Gastrocnemius medialis (tissue), 4 donors: ENCODE results near the gene TMEM163.

Experiments
- CTCF ChIP-seq, 5 experiments: fragments of 450-650 bp in 3 of 5; fragments of 200-600 bp in 2 of 5; sonication (generic) in 2 of 5; IDR thresholded peaks in 4 of 5; conservative IDR thresholded peaks in 1 of 5; 1 replicate in 4 of 5; 2 replicates in 1 of 5; pipeline ENCODE4 v1.5.1; 2016 to 2019; ENCODE audit warnings: antibody characterized with exemption in 5 of 5, mild to moderate bottlenecking in 3 of 5, moderate library complexity in 3 of 5
- POLR2A ChIP-seq, 2 donors: fragments of 450-650 bp; IDR thresholded peaks; one replicate each; pipeline ENCODE4 v1.6.1; 2017; ENCODE audit warnings: antibody characterized with exemption in 2 of 2, mild to moderate bottlenecking in 2 of 2, moderate library complexity in 2 of 2

- TF ChIP-seq CTCF (IDR thresholded peaks at IDR 0.05 in 4 of 5, conservative IDR thresholded peaks at IDR 0.05 in 1 of 5) (no peak), POLR2A (IDR thresholded peaks at IDR 0.05) (no peak)
Measured at GRCh38 chr2:134417968-134418582, 300.7 kb downstream of the TMEM163 start.
